Upper lobe of left lung (tissue), 6 donors: ENCODE measurements around the gene B3GALT6. TPM values are rescaled to one million over a fixed set of nuclear protein-coding genes. Genes with fewer than 3 reads are reported as not detected.
A peak's percentile ranks its signal among the peaks of the same experiment; 100 is the strongest.

Experiments
- ATAC-seq, 2 donors: fragments of 200-7000 bp; cut with Tn5 transposase; one replicate each; pipeline ENCODE4 v1.9.1; 2022; ENCODE audit warnings: mild to moderate bottlenecking in 2 of 2, moderate library complexity in 2 of 2; ENCODE audit not compliant: low FRiP score in 2 of 2
- DNase-seq, 2 donors: peaks; one replicate each; pipeline ENCODE4 v3.0.0-alpha.2; 2019 to 2020
- H3K27ac ChIP-seq, 4 donors: fragments of 200-600 bp; sonication (generic); one replicate each; pipeline ENCODE4 v1.5.1; 2016 to 2019
- H3K27me3 ChIP-seq, 4 donors: fragments of 200-600 bp; sonication (generic); one replicate each; pipeline ENCODE4 v1.5.1; 2017 to 2019
- H3K36me3 ChIP-seq, 4 donors: fragments of 200-600 bp; sonication (generic); one replicate each; pipeline ENCODE4 v1.5.1; 2016 to 2019
- H3K4me1 ChIP-seq, 4 donors: fragments of 200-600 bp; sonication (generic); one replicate each; pipeline ENCODE4 v1.5.1; 2018 to 2019
- H3K4me3 ChIP-seq, 4 donors: fragments of 200-600 bp; sonication (generic); one replicate each; pipeline ENCODE4 v1.5.1; 2017 to 2019; ENCODE audit warnings: mild to moderate bottlenecking in 2 of 4, moderate library complexity in 1 of 4
- H3K9me3 ChIP-seq, 4 donors: fragments of 200-600 bp; sonication (generic); one replicate each; pipeline ENCODE4 v1.5.1; 2018 to 2019
- CTCF ChIP-seq, 6 experiments: fragments of 450-650 bp in 4 of 6; fragments of 200-600 bp in 2 of 6; sonication (generic) in 2 of 6; IDR thresholded peaks; one replicate each; pipeline ENCODE4 v1.5.1; 2016 to 2019; ENCODE audit warnings: antibody characterized with exemption in 6 of 6
- EP300 ChIP-seq, 4 donors: sonication (generic); formaldehyde crosslinking; IDR thresholded peaks; one replicate each; pipeline ENCODE4 v1.5.1; 2017; ENCODE audit warnings: antibody characterized with exemption in 4 of 4, control low read depth in 2 of 4
- POLR2A ChIP-seq, 4 donors: fragments of 450-650 bp; IDR thresholded peaks; one replicate each; pipeline ENCODE4 v1.5.1; 2016 to 2017; ENCODE audit warnings: antibody characterized with exemption in 4 of 4, mild to moderate bottlenecking in 2 of 4
- POLR2AphosphoS5 ChIP-seq, 2 donors: sonication (generic); formaldehyde crosslinking; IDR thresholded peaks; one replicate each; pipeline ENCODE4 v1.5.1; 2017; ENCODE audit warnings: antibody characterized with exemption in 2 of 2
- WGBS, 2 donors: methylation state at CpG; one replicate each; pipeline ENCODE4 v1.1.5; 2017 to 2018; 5-methylcytosine and 5-hydroxymethylcytosine counted together
- total RNA-seq, 6 donors: library from RNA; depleted of rRNA in 4 of 6; stranded (reverse); fragments of >200 nt in 4 of 6; gene quantifications; one replicate each; pipeline versions ENCODE4 v1.1.0 to v1.2.1, GENCODE V29; 2016 to 2021
- donor health status: DM: no; HTN: no; CAD: no; lungs with moderate emphysema.
- donor health status: DM: no; HTN: yes; CAD: no; lungs with severe emphysema.

B3GALT6 gene
- total RNA-seq, 6 donors from 2014 or later = 15.2 to 31.3 (median 19.9) TPM

GRCh38 chr1:1241588-1242219 lies 9.7 kb downstream of the B3GALT6 start:
- Histone ChIP-seq H3K27ac (no peak overlapping the region), H3K36me3 (no peaks in the 10 kb centered on the region), H3K4me1 (peaks cover under 1 to 35% (median 14%) of the 10 kb centered on the region in 4 donors), H3K9me3 (no peaks in the 10 kb centered on the region), H3K4me3 (no peak overlapping the region), H3K27me3 (peaks cover 0 to 44% (median 20%) of the 10 kb centered on the region in 4 donors)
- peak in 1 of 2 donors; percentile 83 for DNase-seq
- no peak for TF ChIP-seq CTCF (IDR thresholded peaks at IDR 0.05)
- TF ChIP-seq EP300 (IDR thresholded peaks at IDR 0.05) = no peak
- no peak for TF ChIP-seq POLR2AphosphoS5 (IDR thresholded peaks at IDR 0.05)
- TF ChIP-seq POLR2A (IDR thresholded peaks at IDR 0.05) = no peak
- WGBS, 2 donors = 90 to 92% methylated on average over 12 to 22 of the region's 26 CpGs
- no peak for ATAC-seq

- ATAC-seq = no peak
- peak in 1 of 2 donors; percentile 77 for DNase-seq
- WGBS, 2 donors = 92 to 93% methylated on average over 5 to 31 of the region's 41 CpGs
- Histone ChIP-seq H3K9me3 (no peaks in the 10 kb centered on the region), H3K4me1 (peaks cover 6 to 33% (median 10%) of the 10 kb centered on the region in 4 donors), H3K36me3 (no peaks in the 10 kb centered on the region), H3K27me3 (peaks cover 0 to 49% (median 23%) of the 10 kb centered on the region in 4 donors), H3K4me3 (no peak overlapping the region), H3K27ac (no peak overlapping the region)
- TF ChIP-seq EP300 (IDR thresholded peaks at IDR 0.05) (no peak), POLR2A (IDR thresholded peaks at IDR 0.05) (no peak), CTCF (IDR thresholded peaks at IDR 0.05) (no peak)
Measured at GRCh38 chr1:1242461-1243265, 10.6 kb downstream of the B3GALT6 start.

- Histone ChIP-seq H3K36me3 (no peaks in the 10 kb centered on the region), H3K27ac (no peak overlapping the region), H3K4me1 (peaks cover 5 to 27% (median 8%) of the 10 kb centered on the region in 4 donors), H3K4me3 (no peak overlapping the region), H3K9me3 (no peaks in the 10 kb centered on the region), H3K27me3 (peaks cover 0 to 44% (median 20%) of the 10 kb centered on the region in 4 donors)
- WGBS, 2 donors = 90 to 98% methylated on average over 2 to 8 of the region's 23 CpGs
- TF ChIP-seq POLR2A (IDR thresholded peaks at IDR 0.05) (no peak), CTCF (IDR thresholded peaks at IDR 0.05) (no peak), POLR2AphosphoS5 (IDR thresholded peaks at IDR 0.05) (no peak), EP300 (IDR thresholded peaks at IDR 0.05) (no peak)
- no peak for ATAC-seq
- peak in 1 of 2 donors; percentile 74 for DNase-seq
Measured at GRCh38 chr1:1243266-1243660, 11.2 kb downstream of the B3GALT6 start.

GRCh38 chr1:1243807-1244191 lies 11.8 kb downstream of the B3GALT6 start:
- peaks cover 0 to 40% (median 17%) of the 10 kb centered on the region in 4 donors for H3K27me3 ChIP-seq

More at GRCh38 chr1:1243807-1244191, 11.8 kb downstream of the B3GALT6 start:
- ATAC-seq (no peak), DNase-seq (peak in 1 of 2 donors; percentile 80)
- H3K36me3 ChIP-seq = no peaks in the 10 kb centered on the region
- peaks cover 5 to 23% (median 8%) of the 10 kb centered on the region in 4 donors for H3K4me1 ChIP-seq
- H3K9me3 ChIP-seq = no peaks in the 10 kb centered on the region
- 54 to 57% methylated on average over 16 to 23 of the region's 23 CpGs for WGBS, 2 donors
- no peak overlapping the region for H3K27ac ChIP-seq
- peak overlapping the region in 3 of 4 donors; percentile 19 to 41 (median 33) for H3K4me3 ChIP-seq
- no peak for TF ChIP-seq POLR2A (IDR thresholded peaks at IDR 0.05)
- TF ChIP-seq CTCF (IDR thresholded peaks at IDR 0.05) = no peak
- TF ChIP-seq EP300 (IDR thresholded peaks at IDR 0.05) = no peak
- TF ChIP-seq POLR2AphosphoS5 (IDR thresholded peaks at IDR 0.05) = no peak
